Activated CD4-positive, alpha-beta T cell treated with anti-CD3 and anti-CD28 coated beads, Interleukin-10, Interleukin-2, amounts not matched to agents 100 ng/mL and 50 ng/mL, durations not matched to agents 16 hours and 8 hours (primary cell): Measurements from ENCODE around the gene SBF2.
"Not testable (repeated sequence)": the region's sequence is repeated elsewhere in the genome, so short reads cannot be mapped to it uniquely, and the experiment has no call there.

Experiments used
- DNase-seq: peaks from one replicate; pipeline ENCODE4 v3.0.0-alpha.2; 2020

Gene SBF2

DNA sequence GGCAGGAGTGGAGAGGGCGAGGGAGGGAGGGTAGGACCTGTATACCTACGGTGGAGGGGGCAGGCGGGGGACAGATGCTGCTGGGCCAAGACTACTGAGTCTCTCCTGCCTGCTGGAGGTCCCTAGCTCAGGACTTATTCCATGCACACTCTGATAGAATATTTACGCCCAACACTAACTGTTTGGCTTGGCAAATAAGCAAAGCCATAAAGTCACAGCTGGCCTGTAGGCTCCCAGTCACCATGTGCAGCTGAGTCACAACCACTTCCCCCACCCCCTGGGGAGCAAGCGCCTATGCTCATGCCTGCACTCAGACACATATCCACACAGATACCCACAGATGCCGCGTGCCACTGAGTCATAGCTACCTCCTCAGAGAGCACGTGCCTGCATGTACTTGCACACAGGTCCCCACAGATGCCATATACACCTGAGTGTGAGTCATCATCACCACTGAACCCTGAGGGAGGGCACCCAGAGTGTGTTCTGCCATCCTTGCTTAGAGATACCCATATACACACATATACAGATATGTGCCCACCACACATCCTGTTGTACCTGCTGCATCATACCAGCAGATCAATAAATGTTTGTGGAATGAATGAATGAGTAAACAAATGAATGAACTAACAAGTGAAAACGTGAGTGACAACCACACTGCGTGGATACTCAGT lies 534.4 kb downstream of the SBF2 start:
- peak; percentile 98 for DNase-seq

DNA sequence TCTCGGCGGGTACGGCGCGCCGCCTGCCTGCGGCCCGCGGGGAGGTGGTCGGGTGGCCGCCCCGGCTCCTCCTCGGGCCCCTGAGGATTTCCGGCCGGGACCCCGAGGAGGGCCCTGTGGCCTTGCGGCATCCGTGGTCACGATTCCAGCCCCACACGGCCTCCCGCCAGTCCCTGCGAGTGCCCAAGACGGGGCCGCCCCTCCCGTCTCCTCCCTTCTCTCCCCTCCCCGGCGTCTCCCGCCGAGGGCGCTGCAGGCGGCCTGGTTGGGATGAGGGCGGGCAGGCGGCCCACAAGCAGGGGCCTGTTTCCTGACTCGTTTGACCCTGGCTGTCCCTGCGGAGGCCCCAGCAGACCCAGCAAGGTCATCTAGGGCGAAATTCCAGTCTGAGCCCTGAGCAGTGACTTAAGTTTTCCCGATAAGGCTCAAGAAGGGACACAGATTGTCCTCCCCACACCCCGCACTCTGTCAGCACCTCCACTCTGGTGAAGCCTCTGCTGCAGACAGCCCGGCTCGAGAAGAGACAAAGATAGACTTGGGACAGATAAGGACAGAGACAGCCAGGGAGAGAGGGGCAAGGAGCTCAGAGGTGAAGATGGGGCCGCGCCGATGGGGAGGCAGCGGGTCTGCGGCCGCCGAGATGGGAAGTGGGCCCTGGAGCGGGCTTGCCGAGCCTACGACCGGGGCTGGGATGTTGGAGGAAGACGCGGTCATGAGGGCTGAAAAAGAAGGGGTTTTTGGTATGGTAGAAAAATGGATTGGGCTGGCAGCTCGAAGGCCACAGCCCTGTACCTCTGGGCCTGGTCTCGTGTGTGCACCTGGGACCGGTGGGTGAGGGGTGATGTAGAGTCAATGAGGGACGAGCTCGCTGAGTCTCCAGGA lies 535.1 kb downstream of the SBF2 start:
- DNase-seq, result peak; percentile 72

DNA sequence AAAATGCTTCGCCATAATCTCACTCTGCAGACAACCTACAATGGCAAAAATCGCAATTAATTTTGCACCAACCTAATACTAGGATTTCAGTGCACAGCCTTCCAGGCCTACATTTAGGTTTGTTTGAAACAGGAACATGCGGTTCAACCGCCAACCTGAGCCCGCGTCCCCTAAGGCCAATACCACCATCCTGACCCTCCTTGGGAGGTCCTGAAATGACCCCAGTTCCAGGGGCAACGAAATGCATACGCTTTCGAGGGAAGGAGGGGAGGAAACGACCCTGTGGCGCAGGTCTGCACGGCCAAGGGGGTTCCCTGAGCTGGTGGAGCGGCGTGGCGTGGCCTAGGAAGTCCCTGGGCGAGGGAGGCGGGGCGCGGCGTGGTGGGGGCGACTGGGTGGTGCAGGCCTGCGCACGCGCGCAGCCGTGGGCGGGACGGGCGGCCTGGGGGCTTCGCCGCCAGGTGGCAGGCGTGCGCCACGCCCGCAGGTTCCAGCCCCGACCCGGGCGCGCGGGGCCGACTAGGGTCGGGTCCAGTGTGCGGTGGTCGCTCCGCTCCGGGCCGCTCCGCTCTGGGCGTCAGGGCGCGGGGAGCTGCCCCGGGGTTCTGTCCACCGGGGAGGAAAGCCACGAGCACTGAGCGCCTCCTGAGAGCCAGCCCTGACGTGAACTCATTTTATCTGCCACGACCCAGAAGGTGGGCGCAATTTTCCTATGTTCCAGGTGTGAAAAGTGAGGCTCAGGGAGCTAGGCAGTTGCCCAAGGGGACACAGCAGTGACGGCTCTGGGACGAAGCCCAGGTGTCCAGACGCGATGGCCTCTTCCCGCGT lies 536.0 kb downstream of the SBF2 start:
- DNase-seq, result peak; percentile 94

DNA sequence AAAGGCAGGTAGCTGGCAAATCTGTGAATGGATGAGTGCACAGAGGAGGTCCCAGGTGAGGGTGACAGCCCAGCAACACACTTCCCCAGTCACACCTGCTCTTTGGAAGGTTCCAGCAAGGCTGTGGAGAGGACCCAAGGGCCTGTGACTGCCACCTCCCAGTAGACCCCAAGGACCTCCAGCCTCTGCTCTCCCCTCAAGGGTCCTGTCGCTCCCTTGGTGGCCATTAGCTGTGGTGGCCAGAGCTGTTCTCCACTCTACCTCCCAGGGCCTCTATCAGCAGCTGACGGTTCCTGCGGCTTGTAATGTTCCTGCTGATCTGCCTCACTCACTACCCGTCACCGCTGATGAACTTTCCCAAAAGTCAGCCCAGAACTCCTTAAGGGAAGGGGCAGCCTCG lies 537.1 kb downstream of the SBF2 start:
- DNase-seq, result no peak

DNA sequence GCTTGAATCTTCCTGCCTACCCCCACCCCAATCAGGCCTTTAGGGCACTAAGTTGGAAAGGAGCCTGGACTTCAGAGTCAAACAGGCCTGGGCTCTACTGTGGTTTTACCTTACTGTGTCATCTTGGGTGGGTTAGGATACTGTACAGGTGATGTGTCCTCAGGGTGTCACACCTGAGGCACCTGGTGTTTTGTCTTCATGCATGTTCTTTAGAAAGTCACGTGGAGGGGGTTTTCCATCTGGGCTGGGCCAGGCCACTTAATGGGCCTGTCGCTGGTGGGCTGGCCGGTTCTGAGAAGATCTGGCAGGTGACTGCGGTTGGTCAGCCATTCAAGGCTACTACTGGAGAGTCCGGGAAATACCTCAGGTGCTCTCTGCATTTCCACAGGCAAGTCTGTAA lies 537.6 kb downstream of the SBF2 start:
- no peak for DNase-seq

DNA sequence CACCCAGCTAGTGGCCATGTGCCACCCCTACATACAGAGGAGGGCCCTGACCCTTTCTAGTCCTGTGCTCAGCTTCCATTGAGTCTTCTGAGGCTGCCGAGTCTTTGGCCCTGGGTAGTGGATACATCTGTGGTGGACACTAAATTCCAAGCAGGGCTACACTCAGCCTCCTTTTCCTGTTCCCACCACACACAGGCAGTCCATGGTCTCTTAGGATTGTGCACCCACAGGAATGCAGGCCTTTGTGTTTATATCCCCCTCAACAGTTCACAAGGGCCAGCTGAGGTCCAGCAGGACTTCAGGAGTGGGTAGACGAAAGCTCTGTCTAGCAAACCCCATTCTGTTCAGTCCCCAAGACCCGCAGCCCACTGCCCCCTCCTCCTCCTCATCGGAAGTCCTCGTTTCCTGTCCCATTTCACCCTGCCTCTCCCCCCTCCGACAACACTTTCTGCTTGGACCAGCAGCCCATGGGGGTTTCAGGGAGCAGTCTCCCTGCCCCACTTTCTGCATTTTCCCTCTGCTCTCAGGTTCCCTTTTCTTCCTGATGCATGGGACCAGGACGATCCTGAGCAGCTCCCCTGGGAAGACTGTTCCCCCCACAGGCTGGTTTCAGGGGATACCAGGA lies 538.3 kb downstream of the SBF2 start:
- no peak for DNase-seq

DNA sequence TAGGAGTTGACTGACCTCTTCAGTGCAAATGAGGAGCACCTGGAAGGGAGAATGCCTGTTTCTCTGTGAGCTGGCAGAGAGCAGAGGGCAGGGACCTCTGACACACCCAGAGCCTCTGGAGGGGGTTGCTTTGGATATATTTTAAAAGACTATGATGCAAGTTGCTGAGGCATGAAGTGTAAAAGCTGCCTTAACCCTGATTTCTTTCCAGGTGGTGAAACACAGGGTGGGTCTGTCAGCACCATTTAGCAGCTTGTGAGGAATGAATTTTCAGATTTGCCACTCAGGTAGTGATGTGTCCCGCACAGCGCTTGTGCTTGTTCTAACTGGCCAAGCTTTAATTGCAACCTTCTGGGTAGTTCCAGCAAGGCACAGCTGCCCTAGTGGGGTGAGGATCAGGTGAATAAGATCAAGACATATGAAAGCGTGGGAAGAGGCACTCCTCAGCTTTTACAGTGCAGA lies 540.0 kb downstream of the SBF2 start:
- DNase-seq, result no peak

DNA sequence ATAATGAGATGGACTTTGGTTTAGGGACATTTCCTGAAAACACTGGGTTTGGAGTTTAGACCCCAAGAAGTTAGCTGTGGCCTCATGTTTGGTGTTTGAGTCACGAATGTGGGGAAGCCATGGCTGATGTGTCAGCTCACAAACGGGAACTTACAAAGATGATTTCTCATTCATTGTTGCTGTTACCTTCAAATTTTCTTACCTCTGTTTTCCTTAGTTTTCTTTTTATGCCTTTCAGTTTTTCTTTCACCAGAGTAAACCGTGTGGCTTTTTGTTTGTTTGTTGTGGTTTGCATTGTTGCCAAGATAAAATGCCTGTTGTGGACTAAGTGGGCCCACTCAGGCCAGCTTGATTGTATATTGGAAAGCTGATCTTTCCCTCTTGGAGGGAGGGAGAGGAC lies 541.0 kb downstream of the SBF2 start:
- peak; percentile 42 for DNase-seq

DNA sequence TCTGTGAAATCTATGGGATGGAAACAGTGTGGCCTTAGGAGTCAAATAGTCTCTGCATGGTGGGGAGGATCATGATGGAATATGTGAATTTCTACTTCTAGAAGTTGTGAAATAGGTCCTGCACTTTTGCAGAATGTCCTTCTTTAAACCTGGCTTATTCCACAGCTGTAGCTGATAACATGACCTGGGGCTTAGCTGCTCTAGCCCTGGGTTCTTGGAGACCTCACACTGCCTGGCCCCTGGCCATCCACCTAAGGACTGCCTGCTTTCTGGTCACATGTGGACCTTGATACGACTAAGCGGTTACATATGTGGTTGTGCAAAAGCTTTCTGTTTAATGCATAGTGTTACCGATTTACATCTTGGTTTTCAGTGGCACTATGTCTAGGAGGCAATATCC lies 541.9 kb downstream of the SBF2 start:
- DNase-seq, result peak; percentile 12

DNA sequence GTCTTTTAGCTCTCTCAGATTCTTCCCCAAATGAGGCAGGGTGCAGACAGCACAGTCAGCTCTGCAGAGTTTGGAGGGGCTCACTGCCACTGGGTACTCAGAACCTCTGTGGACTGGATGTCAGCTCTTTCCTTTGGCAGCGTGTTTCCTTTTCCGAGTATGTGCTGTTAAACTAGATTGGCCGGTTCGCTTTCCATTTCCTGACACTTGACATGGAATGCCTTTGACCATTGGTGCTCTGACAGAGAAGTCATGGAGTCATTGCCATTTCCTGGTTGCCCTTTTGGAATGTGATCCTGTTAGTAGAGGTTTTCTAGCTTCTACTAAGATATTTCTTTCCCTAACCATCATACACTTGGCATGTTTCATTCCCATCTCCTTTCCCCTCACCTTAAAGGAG lies 543.5 kb downstream of the SBF2 start:
- DNase-seq, result no peak

DNA sequence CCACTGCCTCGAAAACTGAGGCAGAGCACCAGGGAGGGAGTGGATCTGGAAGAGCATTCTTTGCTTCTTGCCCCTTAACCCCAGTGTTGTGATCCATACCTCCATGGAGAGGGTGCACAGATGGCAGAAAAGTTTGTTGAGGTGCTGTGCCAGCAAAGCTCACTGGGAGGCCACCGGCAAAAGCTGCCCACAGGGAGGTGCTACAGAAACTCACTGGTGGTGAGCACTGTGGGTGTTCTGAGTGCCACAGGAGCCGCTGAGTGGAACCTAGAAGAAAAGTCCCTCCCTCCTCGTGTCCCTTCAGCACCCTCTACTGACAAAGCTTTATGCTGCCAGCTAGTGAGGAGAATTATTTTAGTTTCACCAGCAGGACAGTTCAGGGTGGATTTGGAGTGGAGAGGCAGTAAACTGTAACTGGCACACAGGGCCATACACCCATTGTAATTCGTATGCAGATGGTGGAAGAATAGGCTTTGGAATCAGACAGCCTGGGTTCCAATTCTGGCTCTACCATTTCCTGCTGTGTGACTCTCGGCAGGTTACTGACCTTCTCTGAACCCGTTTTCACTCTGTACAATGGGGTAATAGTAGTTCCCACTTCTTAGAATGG lies 545.6 kb downstream of the SBF2 start:
- peak; percentile 84 for DNase-seq

DNA sequence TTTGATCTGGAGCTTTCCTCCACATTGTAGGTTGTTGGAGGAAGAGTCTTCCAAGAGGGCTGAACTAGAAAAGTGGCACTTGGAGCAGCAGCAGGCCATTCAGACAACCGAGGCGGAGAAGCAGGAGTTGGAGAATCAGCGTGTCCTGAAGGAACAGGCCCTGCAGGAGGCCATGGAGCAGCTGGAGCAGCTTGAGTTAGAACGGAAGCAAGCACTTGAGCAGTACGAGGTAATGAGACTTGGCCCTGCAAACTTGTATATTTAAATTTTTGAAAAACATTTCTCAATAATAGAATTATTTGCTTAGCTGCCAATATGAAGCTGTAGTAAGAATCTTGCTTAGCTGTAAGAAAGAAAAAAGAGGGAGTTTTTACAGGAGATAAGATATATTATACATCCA lies 546.2 kb downstream of the SBF2 start:
- no peak for DNase-seq

DNA sequence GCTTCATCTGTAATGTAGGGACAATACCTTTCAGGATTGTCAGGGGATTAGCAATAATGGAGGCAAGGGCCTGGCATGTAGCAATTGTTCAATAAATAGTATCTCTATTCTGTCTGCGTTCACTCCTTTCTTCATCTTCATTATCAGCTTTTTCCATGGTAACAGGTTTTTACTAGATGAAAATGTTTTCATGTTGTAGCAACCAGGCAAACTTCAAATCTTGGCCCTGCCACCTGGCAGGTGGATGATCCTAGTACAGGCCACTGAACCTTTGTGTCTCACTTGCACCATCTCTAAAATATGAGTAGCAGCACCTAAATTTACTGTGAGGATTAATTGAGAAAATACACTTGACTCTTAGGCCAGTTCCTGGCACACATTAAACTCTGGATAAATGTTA lies 546.8 kb downstream of the SBF2 start:
- DNase-seq, result no peak

DNA sequence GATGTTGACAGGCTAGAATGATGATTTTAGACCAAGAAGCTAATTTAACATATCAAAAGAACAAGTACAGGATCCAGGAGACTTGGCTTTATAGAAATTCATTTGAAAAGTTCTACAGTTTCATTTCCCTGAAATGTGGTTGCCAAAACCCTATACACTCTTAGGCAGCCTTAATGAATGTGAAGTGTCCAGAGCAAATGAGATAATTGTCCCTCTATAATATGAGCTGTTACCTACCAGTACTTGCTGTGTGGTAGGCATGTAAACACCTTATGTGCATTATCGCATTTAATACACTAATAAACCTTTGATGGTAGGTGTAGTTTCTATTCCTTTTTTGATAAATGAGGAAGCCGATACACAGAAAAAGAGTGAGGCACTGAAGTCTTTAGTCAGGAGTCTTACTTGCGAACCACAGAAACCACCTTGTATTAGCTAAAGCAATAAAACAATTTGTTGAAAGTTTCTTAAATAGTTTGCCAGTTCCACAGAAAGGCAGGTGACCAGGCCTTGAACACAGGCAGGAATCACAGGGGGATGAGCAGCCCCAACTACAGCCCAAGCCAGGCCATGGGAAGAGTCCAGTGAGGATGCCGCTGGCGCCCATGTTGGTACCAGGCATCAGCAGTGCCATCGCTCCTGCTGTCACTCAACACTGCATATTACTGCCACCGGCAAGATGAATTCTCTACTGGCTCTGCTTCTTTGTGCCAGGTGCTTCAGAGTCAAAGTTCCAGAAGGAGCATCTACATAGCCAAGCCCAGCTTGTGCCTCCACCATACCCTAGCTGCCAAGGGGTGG lies 548.4 kb downstream of the SBF2 start:
- DNase-seq, result no peak

DNA sequence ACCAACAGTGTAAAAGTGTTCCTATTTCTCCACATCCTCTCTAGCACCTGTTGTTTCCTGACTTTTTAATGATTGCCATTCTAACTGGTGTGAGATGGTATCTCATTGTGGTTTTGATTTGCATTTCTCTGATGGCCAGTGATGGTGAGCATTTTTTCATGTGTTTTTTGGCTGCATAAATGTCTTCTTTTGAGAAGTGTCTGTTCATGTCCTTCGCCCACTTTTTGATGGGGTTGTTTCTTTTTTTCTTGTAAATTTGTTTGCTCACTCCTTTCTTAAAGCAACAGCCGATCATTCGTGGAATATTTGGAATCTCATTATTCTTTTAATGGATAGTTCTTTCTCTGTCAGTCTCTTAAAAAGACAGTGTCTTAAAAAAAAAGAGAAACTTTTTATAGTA lies 550.5 kb downstream of the SBF2 start:
- DNase-seq, result not testable (repeated sequence)

DNA sequence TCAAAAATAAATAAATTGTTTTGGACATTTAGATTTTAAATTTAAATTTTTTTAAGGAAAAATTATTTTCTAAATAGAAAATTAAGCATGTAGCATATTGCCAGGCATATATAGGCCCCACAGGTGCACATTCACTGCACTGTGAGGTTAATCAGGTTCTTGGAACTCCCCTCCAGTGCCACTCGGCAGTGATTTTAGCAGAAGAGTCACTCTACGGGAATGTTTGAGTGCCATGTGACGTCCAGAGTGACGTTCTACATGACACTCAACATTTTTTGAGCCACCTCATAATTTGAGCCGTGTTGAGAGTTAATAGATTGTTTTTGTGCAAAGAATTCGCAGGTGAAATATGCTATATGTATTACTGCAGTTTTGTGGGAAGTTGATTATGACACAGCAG lies 552.8 kb downstream of the SBF2 start:
- DNase-seq, result no peak

DNA sequence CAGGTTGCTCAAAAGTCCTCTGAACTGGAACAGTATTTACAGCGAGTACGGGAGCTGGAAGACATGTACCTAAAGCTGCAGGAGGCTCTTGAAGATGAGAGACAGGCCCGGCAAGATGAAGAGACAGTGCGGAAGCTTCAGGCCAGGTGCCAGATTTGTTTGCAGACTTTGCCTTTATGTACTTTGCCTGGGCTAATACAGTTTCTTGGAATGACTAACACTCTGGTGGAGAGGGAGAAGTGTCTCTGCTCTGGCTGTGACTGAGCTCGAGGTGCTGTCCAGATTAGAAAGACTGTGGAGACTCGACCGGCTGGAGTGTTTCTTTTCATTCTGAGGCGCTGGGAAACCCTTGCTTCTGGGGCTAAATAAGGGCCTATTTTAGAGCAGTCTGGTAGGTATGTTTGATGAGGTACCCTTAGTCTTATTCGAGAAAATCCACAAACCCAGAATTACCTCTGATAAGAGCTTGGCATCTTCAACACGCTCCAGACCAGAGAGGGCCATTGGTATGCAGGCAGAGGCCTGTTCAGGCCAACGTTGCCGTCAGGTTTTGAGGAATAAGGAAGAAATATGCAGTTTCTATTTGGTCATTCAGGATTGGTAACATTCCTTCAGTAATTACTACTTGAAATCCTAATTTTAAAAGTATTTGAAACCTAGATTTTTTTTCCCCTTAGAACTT lies 553.7 kb downstream of the SBF2 start:
- DNase-seq, result no peak

DNA sequence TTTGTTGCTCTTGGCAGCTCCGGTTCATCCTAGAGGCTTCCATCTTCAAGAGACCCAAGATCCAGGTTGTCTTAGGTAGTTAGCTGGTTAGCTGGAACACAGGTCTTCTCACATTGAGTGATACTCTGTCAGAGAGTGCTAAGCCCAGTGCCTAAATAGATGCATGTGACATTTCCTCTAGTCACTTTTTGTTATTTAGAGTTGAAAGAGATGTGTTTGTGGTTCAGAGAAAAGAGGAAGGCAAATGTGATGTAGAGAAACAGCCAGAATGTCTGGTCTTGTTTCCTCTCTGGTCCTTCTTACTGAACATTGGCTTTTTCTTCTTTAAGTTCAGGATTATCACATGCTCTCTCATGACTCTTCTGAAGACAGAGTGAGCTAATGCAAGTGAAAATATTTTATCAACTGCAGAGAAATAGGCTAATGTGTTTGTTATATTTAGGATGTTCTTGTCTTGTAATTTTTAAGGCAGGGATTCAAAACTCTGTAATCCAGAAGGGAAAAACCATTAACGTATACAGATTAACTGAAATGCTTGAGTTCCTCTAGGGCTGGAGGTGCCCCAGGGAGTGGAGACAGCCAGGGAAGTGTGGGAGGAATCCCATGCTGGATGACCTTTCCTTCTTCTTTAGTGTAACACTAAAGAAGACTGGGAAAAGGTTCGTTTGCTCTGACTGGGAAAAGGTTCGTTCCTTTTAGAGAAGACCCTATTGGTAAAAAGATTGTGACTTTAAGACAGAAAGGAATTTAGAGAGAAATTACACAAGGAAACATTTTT lies 554.7 kb downstream of the SBF2 start:
- DNase-seq, result no peak

DNA sequence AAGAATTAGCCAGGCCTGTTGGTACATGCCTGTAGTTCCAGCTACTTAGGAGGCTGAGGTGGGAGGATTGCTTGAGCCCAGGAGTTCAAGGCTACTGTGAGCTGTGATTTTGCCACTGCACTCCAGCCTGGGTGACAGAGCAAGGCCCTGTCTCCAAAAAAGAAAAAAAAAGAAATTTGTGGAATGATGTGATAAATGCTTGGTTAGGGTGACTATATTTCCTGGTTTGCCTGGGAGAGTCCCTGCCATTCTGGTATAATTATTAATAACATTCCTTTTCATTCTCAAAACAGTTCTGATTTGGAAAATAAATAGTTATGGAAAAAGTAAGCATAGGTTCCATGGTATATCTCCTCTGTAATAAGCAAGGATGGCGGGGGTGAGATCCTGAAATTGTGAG lies 555.3 kb downstream of the SBF2 start:
- DNase-seq, result no peak

DNA sequence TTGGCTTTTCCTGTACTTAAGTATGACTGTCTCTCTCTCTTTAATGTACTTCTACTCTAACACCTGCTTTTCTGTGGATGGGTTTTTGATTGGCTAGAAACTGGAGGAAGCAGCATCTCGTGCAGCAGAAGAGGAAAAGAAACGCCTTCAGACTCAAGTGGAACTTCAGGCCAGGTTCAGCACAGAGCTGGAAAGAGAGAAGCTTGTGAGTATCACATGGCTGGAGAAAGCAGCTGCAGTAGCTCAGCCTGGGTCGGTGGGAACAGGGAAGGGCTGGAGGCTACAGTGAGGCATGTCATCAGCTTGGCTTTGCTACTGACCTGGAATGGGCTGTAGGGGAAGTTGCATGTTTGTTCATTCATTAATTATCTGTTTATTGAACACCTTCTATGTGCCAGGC lies 555.9 kb downstream of the SBF2 start:
- no peak for DNase-seq
